IPS-18c (cell line): ENCODE measurements around the gene GLI3.

ENCODE experiments used
- H3K4me3 ChIP-seq: 2 replicates; pipeline ENCODE4 v1.7.0; 2013; ENCODE audit warnings: low read depth, mild to moderate bottlenecking, low read length, moderate library complexity; ENCODE audit not compliant: insufficient read depth
- H3K9me3 ChIP-seq: one replicate; pipeline ENCODE4 v1.6.1; 2013; ENCODE audit warnings: mild to moderate bottlenecking, low read length, moderate library complexity; ENCODE audit not compliant: control insufficient read depth, insufficient read depth

Gene GLI3

DNA sequence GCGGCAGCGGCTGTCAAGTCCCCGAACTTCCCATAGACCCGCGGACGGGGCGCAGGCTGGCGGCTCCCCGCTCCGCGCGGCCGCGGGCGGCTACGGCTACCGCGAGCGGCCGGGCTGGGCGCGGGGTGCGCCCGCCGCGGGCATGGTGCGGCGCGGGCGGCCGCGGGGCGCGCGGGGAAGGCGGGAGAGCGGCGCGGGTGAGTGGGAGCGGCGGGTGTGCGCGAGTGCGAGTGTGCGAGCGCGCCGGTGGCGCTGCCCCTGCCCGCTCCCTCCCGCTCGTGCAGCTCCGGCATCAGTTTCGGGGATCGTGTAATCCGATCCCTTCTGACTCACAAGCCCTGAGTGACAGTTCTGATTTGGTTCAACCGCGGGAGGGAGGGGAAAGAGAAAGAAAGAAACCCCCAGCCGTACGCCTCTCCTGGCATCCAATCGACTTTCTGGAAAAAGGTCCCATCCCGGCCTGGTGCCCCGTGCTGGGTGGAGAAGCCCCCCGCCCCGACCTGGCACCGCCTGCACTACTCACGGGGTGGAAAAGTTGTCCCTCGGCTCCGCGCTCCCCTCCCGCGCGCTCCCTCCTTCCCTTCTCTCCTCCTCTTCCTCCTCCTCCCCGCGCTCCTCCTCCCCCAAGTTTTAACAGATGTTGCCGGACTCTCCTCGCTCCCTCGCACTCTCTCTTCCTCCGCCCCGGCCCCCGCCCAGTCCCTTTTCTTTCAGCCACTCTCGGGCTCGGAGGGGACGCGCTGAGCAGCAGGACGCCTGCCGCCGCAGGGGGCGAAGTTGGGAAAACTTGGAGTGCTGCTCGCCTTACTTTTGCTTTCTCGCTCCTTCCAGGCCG lies at the start of gene GLI3:
Gene GLI3, minus strand, starts transcription at position 234 of the 835 bp plus-strand sequence. CDS start 13,956 bp downstream, outside the sequence.
- peak within 1 kb of the TSS; percentile 69 for H3K4me3 ChIP-seq
- no peaks in the 10 kb centered on the region for H3K9me3 ChIP-seq

DNA sequence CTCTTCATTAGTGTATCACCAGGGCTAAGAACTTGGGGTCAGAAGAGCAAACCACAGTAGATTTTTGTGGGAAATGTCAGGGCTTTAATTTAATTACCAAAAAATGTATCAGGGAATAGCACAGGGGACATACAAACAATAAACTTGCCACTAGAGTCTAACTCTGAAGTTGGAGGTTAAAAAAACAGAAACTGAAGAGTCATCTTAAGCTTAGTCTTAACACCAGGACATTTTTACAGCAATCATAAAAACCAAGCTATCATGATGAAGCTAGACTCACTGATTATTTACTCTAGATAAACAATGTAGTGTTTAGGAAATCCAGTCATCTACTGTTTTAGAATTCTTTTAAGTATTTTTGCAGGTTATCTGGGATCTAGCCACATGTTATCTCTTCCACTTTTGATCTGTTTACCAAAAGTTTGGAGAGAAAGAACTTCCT lies 48.4 kb upstream of the GLI3 start:
- Histone ChIP-seq H3K4me3 (no peak overlapping the region), H3K9me3 (no peaks in the 10 kb centered on the region)

DNA sequence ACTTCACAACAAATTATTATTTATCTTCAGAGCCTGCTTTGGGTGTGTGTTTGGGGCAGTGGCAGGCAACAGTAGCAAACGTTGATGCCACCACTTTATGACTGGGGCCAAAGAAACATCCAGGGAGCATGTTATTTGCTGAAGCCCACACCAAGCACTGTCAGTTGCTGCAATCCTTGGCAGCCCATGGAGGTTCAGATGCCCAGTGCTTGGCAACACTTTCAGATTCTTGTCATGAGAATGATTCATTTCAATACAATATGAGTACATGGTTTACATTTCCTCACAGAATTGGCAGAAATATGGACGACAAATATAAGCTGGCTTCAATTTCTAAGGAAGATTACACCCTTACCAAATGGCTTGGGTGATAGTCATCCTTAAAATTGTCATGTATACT lies 46.5 kb upstream of the GLI3 start:
- no peaks in the 10 kb centered on the region for H3K9me3 ChIP-seq
- no peak overlapping the region for H3K4me3 ChIP-seq

DNA sequence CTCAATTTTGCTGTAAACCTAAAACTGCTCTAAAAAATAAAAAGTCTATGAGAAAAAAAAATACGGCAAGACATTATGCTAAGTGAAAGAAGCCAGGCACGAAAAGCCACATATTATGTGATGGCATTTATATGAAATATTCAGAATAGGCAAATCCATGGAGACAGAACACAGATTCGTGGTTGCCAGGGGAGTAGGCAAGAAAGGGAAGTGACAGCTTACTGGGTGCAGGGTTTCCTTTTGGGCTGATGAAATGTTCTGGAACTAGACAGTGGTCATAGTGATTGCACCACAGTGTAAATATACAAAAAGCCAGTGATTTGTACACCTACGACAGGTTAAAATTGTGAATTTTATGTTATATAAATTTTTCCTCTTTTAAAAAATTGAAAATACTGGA lies 41.3 kb upstream of the GLI3 start:
- no peaks in the 10 kb centered on the region for H3K9me3 ChIP-seq
- no peak overlapping the region for H3K4me3 ChIP-seq

DNA sequence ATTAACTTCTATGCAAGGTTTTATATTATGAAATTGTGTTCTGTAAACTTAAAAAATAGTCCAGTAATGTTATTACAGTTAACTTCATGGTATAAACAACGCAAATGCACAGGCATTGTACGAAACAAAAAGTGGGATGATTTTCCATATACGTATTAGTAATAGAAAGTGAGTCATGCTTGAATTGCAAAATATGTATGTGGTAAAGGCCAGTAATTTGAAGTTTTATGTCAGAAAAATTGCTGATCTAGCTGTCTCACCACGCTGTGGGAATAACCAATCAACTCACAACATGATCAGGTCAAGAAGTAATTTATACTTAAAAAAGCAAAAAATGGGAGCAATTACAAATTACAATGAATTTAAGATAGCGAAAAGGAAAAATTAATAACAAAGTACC lies 37.0 kb upstream of the GLI3 start:
- Histone ChIP-seq H3K4me3 (no peak overlapping the region), H3K9me3 (no peaks in the 10 kb centered on the region)

DNA sequence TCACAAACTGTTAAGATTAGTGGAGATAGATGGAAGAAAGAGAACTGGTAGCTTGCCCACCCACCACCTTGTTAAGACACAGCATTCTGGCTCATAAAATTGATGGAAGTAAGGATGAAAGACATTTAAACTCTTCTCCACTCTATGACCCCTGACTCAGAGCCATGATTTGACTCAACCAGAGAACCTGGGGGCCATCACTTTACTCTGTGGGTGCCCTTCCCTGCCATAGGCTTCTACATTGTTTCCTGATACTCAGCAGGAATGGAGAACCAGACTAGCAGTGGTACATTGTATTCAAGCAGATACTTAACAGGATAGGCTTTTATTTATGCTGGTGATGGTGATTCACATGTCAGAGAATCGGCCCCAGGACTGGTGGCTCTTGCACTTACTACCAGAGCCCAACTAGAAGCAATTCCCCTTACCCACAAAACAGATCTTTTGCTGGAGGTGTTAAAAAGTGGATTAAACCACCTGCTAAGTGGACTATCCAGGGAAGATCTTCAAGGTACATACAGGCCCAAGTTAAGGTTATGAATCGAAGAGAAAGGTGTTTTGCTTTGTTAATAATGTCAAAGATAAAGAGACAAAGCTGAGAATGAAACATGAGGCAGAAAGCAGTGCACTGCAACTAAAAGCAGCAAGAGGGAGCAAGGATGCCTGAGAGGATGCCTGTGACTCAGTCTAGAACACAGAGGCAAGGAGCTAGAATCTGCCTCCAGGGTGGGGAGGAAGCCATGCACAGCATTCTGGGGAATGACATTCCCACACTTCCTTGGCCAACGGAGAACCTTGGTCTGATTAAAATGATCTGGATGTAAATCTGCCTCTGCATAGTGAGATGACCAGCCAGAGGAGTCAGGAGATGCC lies 36.0 kb upstream of the GLI3 start:
- Histone ChIP-seq H3K9me3 (no peaks in the 10 kb centered on the region), H3K4me3 (no peak overlapping the region)

DNA sequence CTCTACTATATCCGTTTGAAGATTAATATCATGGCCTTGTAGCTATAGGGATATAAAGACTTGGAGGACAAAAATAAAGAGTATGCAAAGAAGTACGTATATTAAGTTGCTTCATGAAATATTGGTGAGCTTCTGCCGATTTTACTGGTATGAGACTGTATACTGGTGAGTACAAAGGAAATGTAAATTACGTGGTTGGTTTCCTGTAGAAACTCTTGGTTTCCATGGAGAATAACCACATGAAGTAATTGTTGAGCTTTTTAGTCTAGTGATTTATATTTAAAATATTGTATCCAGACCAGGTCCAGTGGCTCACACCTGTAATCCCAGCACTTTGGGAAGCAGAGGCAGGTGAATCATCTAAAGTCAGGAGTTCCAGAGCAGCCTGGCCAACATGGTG lies 32.2 kb upstream of the GLI3 start:
- Histone ChIP-seq H3K9me3 (no peaks in the 10 kb centered on the region), H3K4me3 (no peak overlapping the region)

DNA sequence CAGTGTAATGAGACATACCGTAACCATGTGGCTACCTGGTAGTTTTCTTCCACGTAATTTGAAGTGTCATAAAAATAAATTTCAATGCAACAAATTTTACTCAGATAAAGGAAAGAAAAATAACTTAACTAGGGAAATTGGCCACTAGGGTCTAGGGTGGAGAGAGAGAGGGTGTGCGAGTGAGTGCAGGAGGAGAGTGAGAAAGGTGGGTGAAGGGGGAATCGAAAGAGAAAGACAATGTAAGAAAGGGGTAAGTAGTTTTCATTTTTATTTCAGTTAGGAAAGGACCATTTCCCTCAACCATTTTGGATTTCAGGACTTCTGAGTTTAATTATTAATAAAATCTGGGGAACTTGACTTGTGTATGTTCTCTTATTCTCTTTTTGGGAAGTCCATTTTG lies 27.7 kb upstream of the GLI3 start:
- Histone ChIP-seq H3K4me3 (no peak overlapping the region), H3K9me3 (no peaks in the 10 kb centered on the region)

DNA sequence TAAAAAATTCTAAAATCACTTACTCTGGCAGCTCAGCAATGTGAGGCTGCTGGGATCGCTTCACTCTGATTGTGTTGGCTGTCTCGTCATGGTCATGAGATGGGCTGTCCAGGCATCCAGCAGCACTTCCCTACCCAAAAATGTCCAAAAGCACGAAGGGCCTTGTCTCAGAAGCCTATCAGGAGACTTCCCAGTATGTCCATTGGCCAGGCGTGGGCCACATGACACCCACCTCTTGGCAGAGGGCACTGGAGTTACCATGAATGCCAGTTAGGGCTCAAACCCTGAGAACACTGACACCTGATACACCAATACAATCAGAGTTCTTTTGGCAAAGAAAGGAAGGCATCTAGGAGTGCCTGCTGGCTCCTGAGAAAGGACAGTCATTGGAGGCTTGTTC lies 27.0 kb upstream of the GLI3 start:
- H3K9me3 ChIP-seq, result no peaks in the 10 kb centered on the region
- no peak overlapping the region for H3K4me3 ChIP-seq

DNA sequence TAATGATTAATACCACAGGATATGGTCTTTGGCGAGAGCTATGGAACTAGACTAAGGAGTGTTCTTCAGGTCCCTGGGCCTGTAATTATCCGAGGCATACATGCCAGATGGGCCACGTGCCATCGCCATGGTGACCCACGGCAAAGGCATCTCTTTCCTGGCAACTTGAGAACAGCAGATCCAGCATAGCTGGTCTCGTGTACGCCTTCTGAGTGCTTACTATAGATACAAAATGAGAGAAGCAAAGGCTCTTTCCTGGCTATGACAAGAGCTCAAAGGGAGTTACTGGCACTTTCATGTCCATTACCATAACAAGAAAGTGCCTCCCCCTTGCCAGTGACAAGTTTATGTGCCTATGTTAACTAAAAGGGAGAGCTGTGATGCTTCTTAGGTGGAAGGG lies 26.0 kb upstream of the GLI3 start:
- H3K4me3 ChIP-seq, result no peak overlapping the region
- no peaks in the 10 kb centered on the region for H3K9me3 ChIP-seq

DNA sequence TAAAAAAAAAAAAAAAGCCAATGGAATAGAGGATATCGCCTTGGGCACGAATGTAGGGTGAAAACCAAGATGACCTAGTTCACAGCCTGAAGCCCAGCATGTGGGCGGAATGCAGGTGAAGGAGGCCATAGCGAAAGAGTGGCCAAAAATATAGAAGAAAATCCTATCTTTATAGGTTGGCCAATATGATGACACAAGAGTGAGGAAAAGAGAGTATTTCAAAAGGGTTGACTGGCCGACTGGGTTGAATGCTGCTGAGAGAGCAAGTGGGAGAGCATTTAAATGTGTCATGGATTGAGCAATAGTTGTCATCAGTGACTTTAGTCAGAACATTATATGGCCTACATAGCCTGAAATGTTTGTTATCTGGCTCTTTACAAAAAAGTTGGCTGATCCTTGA lies 17.2 kb upstream of the GLI3 start:
- Histone ChIP-seq H3K9me3 (no peaks in the 10 kb centered on the region), H3K4me3 (no peak overlapping the region)

DNA sequence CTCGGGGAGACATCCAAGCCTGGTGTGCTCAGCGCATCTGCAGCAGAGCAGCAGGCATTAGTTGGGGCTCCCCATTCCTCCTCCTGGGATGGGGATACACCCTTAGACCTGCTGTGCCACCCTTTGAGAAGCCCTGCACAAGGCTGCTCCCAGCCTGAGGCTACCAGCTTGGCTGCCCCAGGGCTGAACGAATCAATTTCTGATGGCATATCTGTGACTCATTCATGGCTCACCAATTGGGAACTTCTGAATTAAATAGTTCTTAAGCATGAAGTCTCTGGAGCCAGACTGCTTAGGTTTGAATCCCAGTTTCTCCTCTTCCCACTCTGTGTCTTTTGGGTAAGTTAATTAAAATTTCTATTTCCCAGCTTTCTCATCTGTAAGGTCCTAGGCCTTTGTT lies 16.3 kb upstream of the GLI3 start:
- no peaks in the 10 kb centered on the region for H3K9me3 ChIP-seq
- H3K4me3 ChIP-seq, result no peak overlapping the region

DNA sequence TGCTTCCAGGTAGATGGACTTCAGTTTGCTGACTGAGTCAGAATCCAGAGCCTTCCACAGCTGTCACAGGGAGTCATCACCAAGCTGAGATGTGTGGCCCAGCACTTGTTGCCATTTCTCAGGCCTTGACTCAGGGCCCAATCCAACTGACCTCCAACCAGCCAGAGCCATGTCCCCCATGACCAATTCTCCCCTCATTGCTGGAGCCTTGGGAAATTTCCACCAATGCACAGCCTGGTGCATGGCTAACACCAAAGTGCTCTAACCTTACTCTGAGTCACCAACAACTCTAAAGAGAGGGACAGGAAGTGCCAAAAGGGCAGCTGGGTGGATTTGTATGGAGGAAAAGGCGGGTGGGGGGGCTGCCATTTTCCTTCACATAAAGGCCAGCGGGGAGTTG lies 13.4 kb upstream of the GLI3 start:
- Histone ChIP-seq H3K9me3 (no peaks in the 10 kb centered on the region), H3K4me3 (no peak overlapping the region)

DNA sequence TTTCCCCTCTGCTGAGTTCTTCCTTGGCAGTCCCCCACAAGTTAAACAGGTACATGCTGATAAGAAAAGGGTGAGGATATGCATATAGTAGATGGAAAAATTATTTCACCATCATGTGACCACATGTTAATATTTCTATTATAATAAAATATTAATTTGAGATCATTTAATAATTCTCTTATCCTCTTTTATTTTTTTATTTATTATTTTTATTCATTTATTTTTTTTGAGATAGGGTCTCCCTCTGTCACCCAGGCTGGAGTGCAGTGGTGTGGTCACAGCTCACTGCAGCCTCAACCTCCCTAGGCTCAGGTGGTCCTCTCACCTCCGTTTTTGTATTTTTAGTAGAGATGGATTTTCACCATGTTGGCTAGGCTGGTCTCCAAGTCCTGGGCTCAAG lies 11.6 kb upstream of the GLI3 start:
- Histone ChIP-seq H3K4me3 (no peak overlapping the region), H3K9me3 (no peaks in the 10 kb centered on the region)

DNA sequence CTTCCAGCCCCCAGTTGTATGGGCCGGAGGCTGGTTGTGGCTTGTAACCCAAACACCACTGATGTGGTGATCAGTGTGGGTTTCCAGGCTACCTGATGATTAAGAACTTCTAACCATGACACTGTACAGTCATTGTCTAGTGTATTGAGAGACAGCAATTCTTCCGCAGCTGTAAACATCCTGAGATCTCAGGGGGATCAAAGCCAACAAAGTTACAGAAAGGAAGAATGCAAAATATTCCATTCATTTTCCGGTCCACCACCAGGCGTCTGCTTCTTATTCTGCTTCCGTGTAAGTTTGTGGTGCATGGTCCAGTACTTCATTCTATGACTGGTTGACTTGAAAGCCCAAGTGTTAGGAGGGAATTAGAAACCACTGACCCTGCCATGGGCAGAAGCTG lies 10.3 kb upstream of the GLI3 start:
- H3K4me3 ChIP-seq, result no peak overlapping the region
- H3K9me3 ChIP-seq, result no peaks in the 10 kb centered on the region

DNA sequence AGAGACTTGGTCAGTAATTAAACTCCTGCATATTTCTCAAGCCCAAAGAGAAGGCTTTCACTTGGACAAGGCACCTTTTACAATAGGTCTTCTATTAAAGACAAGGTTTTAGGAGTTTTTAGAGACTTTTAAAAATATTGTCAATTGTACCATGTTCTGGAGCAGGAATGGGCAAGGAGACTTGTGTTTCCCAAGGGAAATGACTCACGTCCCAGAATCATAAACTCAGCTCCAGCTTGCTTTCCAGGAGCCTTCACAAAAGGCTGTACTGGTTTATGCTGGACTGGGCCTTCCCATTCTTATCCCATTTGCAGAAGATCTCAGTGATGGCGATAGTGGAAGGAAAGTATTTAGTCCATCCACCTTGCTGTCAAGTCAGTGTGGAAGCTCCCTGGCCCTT lies 7.8 kb upstream of the GLI3 start:
- H3K9me3 ChIP-seq, result no peaks in the 10 kb centered on the region
- H3K4me3 ChIP-seq, result no peak overlapping the region

DNA sequence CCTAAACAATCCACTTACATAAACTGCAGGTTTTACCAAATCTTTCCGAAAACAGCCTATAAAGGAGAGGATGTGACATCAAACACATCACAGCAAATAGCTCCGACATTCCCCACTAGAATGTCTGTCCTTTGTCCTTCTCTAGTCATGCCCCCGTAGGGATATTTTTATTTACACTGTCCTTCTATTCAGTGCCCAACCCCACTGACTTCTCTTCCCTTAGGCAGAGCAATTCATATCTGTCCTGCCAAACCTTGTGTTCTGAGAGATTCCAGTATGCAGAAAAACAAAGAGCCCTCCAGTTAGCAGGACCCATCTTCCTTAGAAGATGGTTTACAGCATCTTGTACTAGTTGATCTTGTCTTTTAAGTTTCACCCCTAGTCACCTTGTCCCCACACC lies 5.4 kb upstream of the GLI3 start:
- Histone ChIP-seq H3K9me3 (no peaks in the 10 kb centered on the region), H3K4me3 (no peak overlapping the region)

DNA sequence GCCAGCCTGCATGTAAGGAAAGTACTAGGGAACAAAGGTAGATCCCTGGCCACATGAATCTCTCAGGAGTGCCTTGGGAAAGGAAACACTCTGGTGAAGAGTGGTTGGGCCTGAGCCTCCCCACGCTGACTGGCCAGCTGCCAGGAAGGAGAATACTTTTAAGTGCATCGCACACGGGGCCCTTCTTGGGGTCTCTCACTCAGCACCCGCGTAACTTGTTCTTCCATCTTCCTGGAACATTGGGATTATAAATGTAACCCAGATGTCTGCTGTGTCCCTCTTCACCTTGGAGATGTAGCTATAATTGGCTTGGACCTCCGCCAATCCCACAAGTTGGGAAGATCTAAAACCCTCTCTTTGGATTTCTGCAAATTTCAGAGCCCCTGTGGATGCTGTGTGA lies 4.4 kb upstream of the GLI3 start:
- Histone ChIP-seq H3K4me3 (no peak overlapping the region), H3K9me3 (no peaks in the 10 kb centered on the region)
